HEK293 (cell line): Measurements from ENCODE around the gene TSKU.
A peak's percentile ranks its signal among the peaks of the same experiment; 100 is the strongest.

Experiments
- CTCF ChIA-PET: fragments of 350-600 bp; formaldehyde crosslinking; extraction: SDS; loops from one replicate; lab custom pipeline; 2021; ENCODE audit warnings: antibody characterized with exemption; lab: Yijun Ruan, JAX
- POLR2A ChIA-PET: fragments of 300-600 bp; formaldehyde crosslinking; extraction: SDS; loops from one replicate; lab custom pipeline; 2020; ENCODE audit warnings: antibody characterized with exemption, inconsistent platforms; lab: Yijun Ruan, JAX
- H3K27ac ChIP-seq: fragments of 200-500 bp; sonication (Bioruptor generic); 2 replicates; pipeline ENCODE4 v1.5.1; 2014; ENCODE audit warnings: low read depth, low read length, control low read depth, inconsistent platforms; ENCODE audit errors: extremely low read depth
- H3K36me3 ChIP-seq, 2 experiments: fragments of 200-500 bp in 1 of 2; sonication (Bioruptor generic) in 1 of 2; 1 replicate in 1 of 2; 2 replicates in 1 of 2; pipeline ENCODE4 v1.5.1; 2014 to 2017; ENCODE audit warnings: inconsistent platforms in 2 of 2, low read length in 2 of 2; ENCODE audit not compliant: control insufficient read depth in 2 of 2, insufficient read depth in 1 of 2
- H3K4me1 ChIP-seq: fragments of 200-500 bp; sonication (Bioruptor generic); 2 replicates; pipeline ENCODE4 v1.5.1; 2014; ENCODE audit warnings: mild to moderate bottlenecking, low read length, inconsistent platforms; ENCODE audit not compliant: control insufficient read depth, insufficient read depth
- H3K4me3 ChIP-seq: 2 replicates; pipeline ENCODE4 v1.5.1; 2011; ENCODE audit warnings: low read depth, mild to moderate bottlenecking, control low read depth, low read length, moderate library complexity
- H3K9me3 ChIP-seq: fragments of 200-500 bp; sonication (Bioruptor generic); 2 replicates; pipeline ENCODE4 v1.5.1; 2014; ENCODE audit warnings: low read depth, low read length, inconsistent platforms; ENCODE audit not compliant: control insufficient read depth, insufficient read depth
- AEBP2 ChIP-seq: fragments of 450-650 bp; formaldehyde crosslinking; IDR thresholded peaks from 2 replicates; pipeline ENCODE4 v1.5.1; 2016; ENCODE audit warnings: missing biosample characterization, missing genetic modification characterization, borderline replicate concordance
- KLF16 ChIP-seq: fragments of 450-650 bp; formaldehyde crosslinking; IDR thresholded peaks from 2 replicates; pipeline ENCODE4 v1.5.1; 2017; ENCODE audit warnings: missing biosample characterization, missing genetic modification characterization
- MEIS1 ChIP-seq: sonication (generic); formaldehyde crosslinking; IDR thresholded peaks from 2 replicates; pipeline ENCODE4 v1.8.1; 2022; ENCODE audit warnings: missing genetic modification reagents, mild to moderate bottlenecking, borderline replicate concordance
- OSR2 ChIP-seq: fragments of 450-650 bp; formaldehyde crosslinking; IDR thresholded peaks from 2 replicates; pipeline ENCODE4 v1.5.1; 2016; ENCODE audit warnings: missing biosample characterization, missing genetic modification characterization
- OVOL3 ChIP-seq: fragments of 450-650 bp; formaldehyde crosslinking; IDR thresholded peaks from 2 replicates; pipeline ENCODE4 v1.5.1; 2016; ENCODE audit warnings: missing biosample characterization, missing genetic modification characterization
- SCRT2 ChIP-seq: fragments of 450-650 bp; formaldehyde crosslinking; IDR thresholded peaks from 2 replicates; pipeline ENCODE4 v1.5.1; 2016; ENCODE audit warnings: missing biosample characterization, missing genetic modification characterization
- ZBTB11 ChIP-seq: fragments of 450-650 bp; formaldehyde crosslinking; conservative IDR thresholded peaks from 2 replicates; pipeline ENCODE4 v1.5.1; 2016; ENCODE audit warnings: low read depth, missing biosample characterization, missing genetic modification characterization
- ZBTB17 ChIP-seq: fragments of 450-650 bp; formaldehyde crosslinking; IDR thresholded peaks from 2 replicates; pipeline ENCODE4 v1.5.1; 2016; ENCODE audit warnings: missing biosample characterization, missing genetic modification characterization
- ZFP37 ChIP-seq: fragments of 450-650 bp; formaldehyde crosslinking; IDR thresholded peaks from 2 replicates; pipeline ENCODE4 v1.5.1; 2016; ENCODE audit warnings: missing biosample characterization, missing genetic modification characterization
- ZNF114 ChIP-seq: fragments of 450-650 bp; formaldehyde crosslinking; IDR thresholded peaks from 2 replicates; pipeline ENCODE4 v1.5.0; 2017; ENCODE audit warnings: missing biosample characterization, missing genetic modification characterization
- ZNF311 ChIP-seq: fragments of 450-650 bp; formaldehyde crosslinking; IDR thresholded peaks from 2 replicates; pipeline ENCODE4 v1.5.1; 2017; ENCODE audit warnings: missing biosample characterization, missing genetic modification characterization, borderline replicate concordance
- ZNF341 ChIP-seq: fragments of 450-650 bp; formaldehyde crosslinking; IDR thresholded peaks from 2 replicates; pipeline ENCODE4; 2016; ENCODE audit warnings: low read depth, missing biosample characterization, missing genetic modification characterization
- ZNF544 ChIP-seq: fragments of 450-650 bp; formaldehyde crosslinking; IDR thresholded peaks from 2 replicates; pipeline ENCODE4 v1.5.0; 2017; ENCODE audit warnings: missing biosample characterization, missing genetic modification characterization
- ZNF549 ChIP-seq: fragments of 450-650 bp; IDR thresholded peaks from 2 replicates; pipeline ENCODE4 v1.5.1; 2018; ENCODE audit warnings: missing biosample characterization, missing genetic modification characterization, mild to moderate bottlenecking, inconsistent platforms, moderate library complexity
- ZNF555 ChIP-seq: fragments of 450-650 bp; formaldehyde crosslinking; conservative IDR thresholded peaks from 2 replicates; pipeline ENCODE4 v1.5.1; 2017; ENCODE audit warnings: missing biosample characterization, mild to moderate bottlenecking, missing genetic modification characterization, inconsistent platforms
- ZNF561 ChIP-seq: fragments of 450-650 bp; IDR thresholded peaks from 2 replicates; pipeline ENCODE4 v1.5.1; 2018; ENCODE audit warnings: missing biosample characterization, missing genetic modification characterization, borderline replicate concordance
- ZNF623 ChIP-seq: fragments of 450-650 bp; formaldehyde crosslinking; IDR thresholded peaks from 2 replicates; pipeline ENCODE4 v1.5.1; 2016; ENCODE audit warnings: missing biosample characterization, missing genetic modification characterization
- ZNF692 ChIP-seq: fragments of 450-650 bp; formaldehyde crosslinking; IDR thresholded peaks from 2 replicates; pipeline ENCODE4 v1.5.1; 2016; ENCODE audit warnings: missing biosample characterization, missing genetic modification characterization
- ZNF707 ChIP-seq: fragments of 450-650 bp; formaldehyde crosslinking; IDR thresholded peaks from 2 replicates; pipeline ENCODE4 v1.5.1; 2016; ENCODE audit warnings: missing biosample characterization, missing genetic modification characterization
- ZNF792 ChIP-seq: fragments of 450-650 bp; formaldehyde crosslinking; IDR thresholded peaks from 2 replicates; pipeline ENCODE4 v1.5.1; 2016; ENCODE audit warnings: missing biosample characterization, missing genetic modification characterization
- ZSCAN30 ChIP-seq: fragments of 450-650 bp; IDR thresholded peaks from 2 replicates; pipeline ENCODE4 v1.5.1; 2018; ENCODE audit warnings: missing biosample characterization, mild to moderate bottlenecking, missing genetic modification characterization, moderate library complexity
- ZSCAN5A ChIP-seq: fragments of 450-650 bp; formaldehyde crosslinking; IDR thresholded peaks from 2 replicates; pipeline ENCODE4 v1.5.1; 2016; ENCODE audit warnings: missing biosample characterization, missing genetic modification characterization
- ZXDB ChIP-seq: fragments of 450-650 bp; formaldehyde crosslinking; IDR thresholded peaks from 2 replicates; pipeline ENCODE4 v1.5.1; 2016; ENCODE audit warnings: missing biosample characterization, missing genetic modification characterization
- TF ChIP-seq, protein P1 (sequence below): fragments of 450-650 bp; formaldehyde crosslinking; IDR thresholded peaks from 2 replicates; pipeline ENCODE4 v1.5.1; 2016; ENCODE audit warnings: missing biosample characterization, missing genetic modification characterization
- TF ChIP-seq, protein P2 (sequence below): sonication (generic); formaldehyde crosslinking; IDR thresholded peaks from 2 replicates; pipeline ENCODE4 v1.8.1; 2022; ENCODE audit warnings: mild to moderate bottlenecking, moderate library complexity, missing genetic modification reagents

The TSKU gene

GRCh38 chr11:76799066-76799804 is 16.1 kb downstream of the TSKU start:
- Histone ChIP-seq H3K4me1 (0 out of 2 replicates have a peak, but pooled peaks cover 2% of the 10 kb centered on the region), H3K4me3 (peak overlapping the region; percentile 5; the same call in 1 of the 2 replicates), H3K9me3 (no peaks in the 10 kb centered on the region), H3K36me3 (peaks cover 0 to 16% of the 10 kb centered on the region in 2 experiments; a peak in 1 of 3 replicates), H3K27ac (no peak overlapping the region)
- ChIA-PET POLR2A (interaction anchor here (0.6 kb wide), 1 partner anchor 86 kb away, joined by 3 read pairs; no protein-coding TSS in a partner anchor), CTCF (interaction anchor here (0.6 to 7.3 kb wide), 11 partner anchors 18 to 620 kb away, joined by 3 to 99 read pairs (median 4); no protein-coding TSS in a partner anchor)
- no peak for TF ChIP-seq ZNF544 (tag by site-specific recombination)
- TF ChIP-seq OVOL3 (tag by site-specific recombination) = no peak
- no peak for TF ChIP-seq ZFP37
- TF ChIP-seq ZNF555 = no peak
- TF ChIP-seq OSR2 (tag by site-specific recombination) = peak; percentile 33; the same call in 1 of the 2 replicates
- TF ChIP-seq ZNF692 (tag by site-specific recombination) = 0 out of 2 replicates have a peak, but pooled peaks have one; percentile 13
- no peak for TF ChIP-seq ZNF311 (tag by site-specific recombination)
- no peak for TF ChIP-seq ZNF341
- TF ChIP-seq ZSCAN30 (tag by site-specific recombination) = 0 out of 2 replicates have a peak, but pooled peaks have one; percentile 17
- TF ChIP-seq ZXDB (tag by site-specific recombination) = 0 out of 2 replicates have a peak, but pooled peaks have one; percentile 18
- no peak for TF ChIP-seq ZNF549 (tag by site-specific recombination)
- TF ChIP-seq, protein P1, sequence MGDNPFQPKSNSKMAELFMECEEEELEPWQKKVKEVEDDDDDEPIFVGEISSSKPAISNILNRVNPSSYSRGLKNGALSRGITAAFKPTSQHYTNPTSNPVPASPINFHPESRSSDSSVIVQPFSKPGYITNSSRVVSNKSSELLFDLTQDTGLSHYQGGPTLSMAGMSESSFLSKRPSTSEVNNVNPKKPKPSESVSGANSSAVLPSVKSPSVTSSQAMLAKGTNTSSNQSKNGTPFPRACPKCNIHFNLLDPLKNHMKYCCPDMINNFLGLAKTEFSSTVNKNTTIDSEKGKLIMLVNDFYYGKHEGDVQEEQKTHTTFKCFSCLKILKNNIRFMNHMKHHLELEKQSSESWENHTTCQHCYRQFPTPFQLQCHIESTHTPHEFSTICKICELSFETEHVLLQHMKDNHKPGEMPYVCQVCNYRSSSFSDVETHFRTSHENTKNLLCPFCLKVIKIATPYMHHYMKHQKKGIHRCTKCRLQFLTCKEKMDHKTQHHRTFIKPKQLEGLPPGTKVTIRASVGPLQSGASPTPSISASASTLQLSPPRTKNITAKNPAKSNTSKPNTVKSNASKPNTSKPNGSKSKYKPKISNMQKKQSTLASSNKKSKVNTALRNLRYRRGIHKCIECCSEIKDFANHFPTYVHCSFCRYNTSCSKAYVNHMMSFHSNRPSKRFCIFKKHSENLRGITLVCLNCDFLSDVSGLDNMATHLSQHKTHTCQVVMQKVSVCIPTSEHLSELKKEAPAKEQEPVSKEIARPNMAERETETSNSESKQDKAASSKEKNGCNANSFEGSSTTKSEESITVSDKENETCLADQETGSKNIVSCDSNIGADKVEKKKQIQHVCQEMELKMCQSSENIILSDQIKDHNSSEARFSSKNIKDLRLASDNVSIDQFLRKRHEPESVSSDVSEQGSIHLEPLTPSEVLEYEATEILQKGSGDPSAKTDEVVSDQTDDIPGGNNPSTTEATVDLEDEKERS = no peak
- TF ChIP-seq, protein P2, sequence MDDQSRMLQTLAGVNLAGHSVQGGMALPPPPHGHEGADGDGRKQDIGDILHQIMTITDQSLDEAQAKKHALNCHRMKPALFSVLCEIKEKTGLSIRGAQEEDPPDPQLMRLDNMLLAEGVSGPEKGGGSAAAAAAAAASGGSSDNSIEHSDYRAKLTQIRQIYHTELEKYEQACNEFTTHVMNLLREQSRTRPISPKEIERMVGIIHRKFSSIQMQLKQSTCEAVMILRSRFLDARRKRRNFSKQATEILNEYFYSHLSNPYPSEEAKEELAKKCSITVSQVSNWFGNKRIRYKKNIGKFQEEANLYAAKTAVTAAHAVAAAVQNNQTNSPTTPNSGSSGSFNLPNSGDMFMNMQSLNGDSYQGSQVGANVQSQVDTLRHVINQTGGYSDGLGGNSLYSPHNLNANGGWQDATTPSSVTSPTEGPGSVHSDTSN (CRISPR knock-in tag) = no peak
- 0 out of 2 replicates have a peak, but pooled peaks have one; percentile 34 for TF ChIP-seq ZBTB17 (tag by site-specific recombination)
- TF ChIP-seq ZSCAN5A (tag by site-specific recombination) = no peak
- TF ChIP-seq KLF16 (tag by site-specific recombination) = no peak
- 0 out of 2 replicates have a peak, but pooled peaks have one; percentile 69 for TF ChIP-seq ZNF561 (tag by site-specific recombination)
- no peak for TF ChIP-seq ZBTB11 (tag by site-specific recombination)
- no peak for TF ChIP-seq SCRT2 (tag by site-specific recombination)
- TF ChIP-seq ZNF114 (tag by site-specific recombination) = no peak
- TF ChIP-seq ZNF792 (tag by site-specific recombination) = no peak
- no peak for TF ChIP-seq AEBP2 (tag by site-specific recombination)
- no peak for TF ChIP-seq ZNF623 (tag by site-specific recombination)
- TF ChIP-seq MEIS1 (CRISPR knock-in tag) = no peak
- no peak for TF ChIP-seq ZNF707 (tag by site-specific recombination)
